RWPE2 (cell line): Measurements from ENCODE around the gene GPR137B.

Experiments
- ATAC-seq: fragments of 200-7000 bp; cut with Tn5 transposase; 3 replicates; pipeline ENCODE4 v1.9.1; 2021; ENCODE audit warnings: low read depth
- DNase-seq: peaks from one replicate; pipeline ENCODE4 v3.0.0-alpha.2; 2020; ENCODE audit warnings: low spot score
- H3K27ac ChIP-seq: fragments of 450-650 bp; 2 replicates; pipeline ENCODE4 v1.5.1; 2017; ENCODE audit warnings: mild to moderate bottlenecking; ENCODE audit not compliant: poor library complexity, severe bottlenecking
- H3K27me3 ChIP-seq: fragments of 250-450 bp; sonication (Bioruptor Pico); 2 replicates; pipeline ENCODE4 v1.5.1; 2021; ENCODE audit warnings: mild to moderate bottlenecking, moderate library complexity; ENCODE audit not compliant: insufficient read depth, poor library complexity, severe bottlenecking
- H3K36me3 ChIP-seq: fragments of 250-450 bp; sonication (Bioruptor Pico); 2 replicates; pipeline ENCODE4 v1.5.1; 2020; ENCODE audit warnings: low read depth, mild to moderate bottlenecking, moderate library complexity
- H3K4me1 ChIP-seq: fragments of 250-450 bp; sonication (Bioruptor Pico); 2 replicates; pipeline ENCODE4 v1.5.1; 2021; ENCODE audit warnings: mild to moderate bottlenecking, moderate library complexity; ENCODE audit not compliant: insufficient read depth, poor library complexity, severe bottlenecking
- H3K4me3 ChIP-seq: fragments of 250-450 bp; sonication (Bioruptor Pico); 2 replicates; pipeline ENCODE4 v1.5.1; 2021; ENCODE audit warnings: mild to moderate bottlenecking, moderate library complexity; ENCODE audit not compliant: severe bottlenecking
- H3K9me3 ChIP-seq: fragments of 250-450 bp; sonication (Bioruptor Pico); 2 replicates; pipeline ENCODE4 v1.5.1; 2021; ENCODE audit warnings: mild to moderate bottlenecking, moderate library complexity; ENCODE audit not compliant: severe bottlenecking
- CTCF ChIP-seq: fragments of 450-650 bp; IDR thresholded peaks from one replicate; pipeline ENCODE4 v1.5.1; 2017; ENCODE audit warnings: mild to moderate bottlenecking, moderate library complexity; ENCODE audit not compliant: poor library complexity, severe bottlenecking

Gene GPR137B

GRCh38 chr1:236167578-236167977, 25.2 kb downstream of the GPR137B start:
- no peaks in the 10 kb centered on the region for H3K4me1 ChIP-seq
- no peaks in the 10 kb centered on the region for H3K27me3 ChIP-seq
- no peak overlapping the region for H3K27ac ChIP-seq
- H3K4me3 ChIP-seq = no peak overlapping the region
- H3K9me3 ChIP-seq = no peaks in the 10 kb centered on the region
- ATAC-seq (no peak), DNase-seq (no peak)
- no peak for TF ChIP-seq CTCF
- no peaks in the 10 kb centered on the region for H3K36me3 ChIP-seq

GRCh38 chr1:236168716-236169429, 26.5 kb downstream of the GPR137B start:
- no peaks in the 10 kb centered on the region for H3K36me3 ChIP-seq
- H3K4me1 ChIP-seq = no peaks in the 10 kb centered on the region
- no peaks in the 10 kb centered on the region for H3K9me3 ChIP-seq
- TF ChIP-seq CTCF = no peak
- DNase-seq (no peak), ATAC-seq (peak; percentile 66)
- H3K4me3 ChIP-seq = no peak overlapping the region
- no peak overlapping the region for H3K27ac ChIP-seq
- no peaks in the 10 kb centered on the region for H3K27me3 ChIP-seq

- TF ChIP-seq CTCF = no peak
- DNase-seq (no peak), ATAC-seq (no peak)
- Histone ChIP-seq H3K27ac (no peak overlapping the region), H3K36me3 (no peaks in the 10 kb centered on the region), H3K27me3 (no peaks in the 10 kb centered on the region), H3K9me3 (no peaks in the 10 kb centered on the region), H3K4me1 (no peaks in the 10 kb centered on the region), H3K4me3 (no peak overlapping the region)
These were observed 29.8 kb downstream of the GPR137B start for GRCh38 chr1:236172041-236172579.

GRCh38 chr1:236173174-236173767, 30.9 kb downstream of the GPR137B start:
- Histone ChIP-seq H3K4me3 (no peak overlapping the region), H3K4me1 (no peaks in the 10 kb centered on the region), H3K27ac (no peak overlapping the region), H3K27me3 (no peaks in the 10 kb centered on the region), H3K36me3 (no peaks in the 10 kb centered on the region), H3K9me3 (no peaks in the 10 kb centered on the region)
- TF ChIP-seq CTCF = no peak
- DNase-seq (no peak), ATAC-seq (no peak)
